Sigmoid colon (tissue), 7 donors: ENCODE results near the gene CHRNB2. TPM values are rescaled to one million over a fixed set of nuclear protein-coding genes. Genes with fewer than 3 reads are reported as not detected.

Experiments used
- DNase-seq: peaks from one replicate; pipeline ENCODE4 v3.0.0-alpha.2; 2019
- H3K27ac ChIP-seq, 4 donors: fragments of 200-600 bp; sonication (generic); one replicate each; pipeline ENCODE4 v1.5.1; 2016 to 2019; ENCODE audit warnings: mild to moderate bottlenecking in 1 of 4
- H3K27me3 ChIP-seq, 3 donors: fragments of 200-600 bp; sonication (generic); one replicate each; pipeline ENCODE4 v1.5.1; 2019; ENCODE audit warnings: mild to moderate bottlenecking in 1 of 3
- H3K36me3 ChIP-seq, 4 donors: fragments of 200-600 bp; sonication (generic); one replicate each; pipeline ENCODE4 v1.5.1; 2016 to 2019
- H3K4me1 ChIP-seq, 4 donors: fragments of 200-600 bp; sonication (generic); one replicate each; pipeline ENCODE4 v1.5.1; 2017 to 2019
- H3K4me3 ChIP-seq, 4 donors: fragments of 200-600 bp; sonication (generic); one replicate each; pipeline ENCODE4 v1.5.1; 2017 to 2019; ENCODE audit warnings: mild to moderate bottlenecking in 2 of 4, moderate library complexity in 1 of 4
- H3K9me3 ChIP-seq, 4 donors: fragments of 200-600 bp in 3 of 4; sonication (generic) in 3 of 4; one replicate each; pipeline versions ENCODE4 v1.5.1 to v1.6.1; 2013 to 2019
- CTCF ChIP-seq, 4 experiments: fragments of 450-650 bp in 3 of 4; fragments of 200-600 bp in 1 of 4; IDR thresholded peaks; one replicate each; pipeline ENCODE4 v1.5.1; 2016 to 2019; ENCODE audit warnings: antibody characterized with exemption in 4 of 4, mild to moderate bottlenecking in 3 of 4, moderate library complexity in 2 of 4
- EP300 ChIP-seq, 4 donors: sonication (generic); formaldehyde crosslinking; IDR thresholded peaks; one replicate each; pipeline ENCODE4 v1.6.1; 2017; ENCODE audit warnings: antibody characterized with exemption in 4 of 4
- POLR2A ChIP-seq, 2 donors: fragments of 450-650 bp; IDR thresholded peaks; one replicate each; pipeline ENCODE4 v1.6.1; 2016; ENCODE audit warnings: antibody characterized with exemption in 2 of 2, mild to moderate bottlenecking in 2 of 2, moderate library complexity in 2 of 2
- POLR2AphosphoS5 ChIP-seq, 4 donors: sonication (generic); formaldehyde crosslinking; IDR thresholded peaks; one replicate each; pipeline ENCODE4 v1.6.1; 2017; ENCODE audit warnings: antibody characterized with exemption in 4 of 4
- WGBS, 2 donors: extraction: QIAGEN DNeasy Blood & Tissue Kit; methylation state at CpG; one replicate each; pipeline ENCODE4 v1.1.7; 2013; 5-methylcytosine and 5-hydroxymethylcytosine counted together
- intact Hi-C: fragments of 100-400 bp; cut with DNase I; formaldehyde crosslinking; loops from one replicate; pipeline ENCODE4 v1.15.1; 2023
- polyA plus RNA-seq, 3 donors: library from polyadenylated mRNA; stranded (reverse); fragments of 200-250 nt; gene quantifications; one replicate each; pipeline ENCODE4 v1.2.3, GENCODE V29; 2013
- total RNA-seq, 4 donors: library from RNA; depleted of rRNA; stranded (reverse); fragments of >200 nt; gene quantifications; one replicate each; pipeline ENCODE4 v1.1.0, GENCODE V29; 2016
- donor health status: healthy with polysubstance abuse.
- donor health status: Bipolar disorder and iron deficiency.
- donor health status: healthy.

CHRNB2 gene
- total and polyA plus RNA-seq, 7 donors, result under 0.01 to 1.7 (median 0.95) TPM; not detected in 2

DNA sequence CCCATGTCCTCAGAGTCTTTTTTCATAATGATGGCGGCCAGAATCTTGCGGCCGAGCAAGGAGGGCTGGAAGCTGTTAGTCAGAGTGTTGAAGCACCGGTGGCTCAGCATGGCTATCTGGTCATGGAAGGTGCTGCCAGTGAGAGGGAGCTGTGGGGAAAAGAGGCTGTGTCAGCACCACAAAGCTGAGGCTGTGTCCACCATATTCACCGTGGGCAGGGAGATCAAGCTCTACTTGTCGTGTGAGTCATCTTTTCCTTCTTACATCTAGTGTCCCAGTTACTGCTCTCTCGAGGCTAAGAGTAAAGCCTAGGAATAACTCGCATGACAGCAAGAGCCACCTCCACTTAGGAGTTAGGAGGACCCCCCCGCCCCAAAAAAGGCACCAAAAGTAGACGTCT is 22.2 kb downstream of the CHRNB2 start:
- Histone ChIP-seq H3K27ac (no peak overlapping the region), H3K4me1 (no peaks in the 10 kb centered on the region), H3K36me3 (peaks cover 50 to 99% (median 88%) of the 10 kb centered on the region in 4 donors), H3K27me3 (no peaks in the 10 kb centered on the region), H3K4me3 (no peak overlapping the region), H3K9me3 (no peaks in the 10 kb centered on the region)
- no peak for DNase-seq
- TF ChIP-seq POLR2AphosphoS5 (IDR thresholded peaks at IDR 0.05) (no peak), POLR2A (IDR thresholded peaks at IDR 0.05) (no peak), CTCF (IDR thresholded peaks at IDR 0.05) (no peak), EP300 (IDR thresholded peaks at IDR 0.05) (no peak)
- intact Hi-C loops, result no loop called here
- WGBS, 2 donors, result 81% methylated on average over 10 of the region's 10 CpGs

DNA sequence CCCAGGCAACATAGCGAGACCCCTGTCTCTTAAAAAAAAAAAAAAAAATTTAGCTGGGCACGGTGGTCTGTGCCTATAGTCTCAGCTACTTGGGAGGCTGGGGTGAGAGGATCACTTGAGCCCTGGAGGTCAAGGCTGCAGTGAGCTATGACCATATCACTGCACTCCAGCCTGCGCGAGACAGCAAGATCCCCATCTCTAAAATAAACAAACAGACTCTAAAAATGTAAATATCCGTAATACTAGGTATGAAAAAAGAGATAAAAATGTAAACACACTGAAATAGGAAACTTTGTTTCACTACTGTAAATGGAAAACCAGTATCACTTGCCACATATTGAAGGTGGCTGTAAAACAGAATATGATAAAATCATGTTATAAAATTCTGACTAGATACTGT is 23.2 kb downstream of the CHRNB2 start:
- TF ChIP-seq EP300 (IDR thresholded peaks at IDR 0.05) (no peak), POLR2AphosphoS5 (IDR thresholded peaks at IDR 0.05) (no peak), POLR2A (IDR thresholded peaks at IDR 0.05) (no peak), CTCF (IDR thresholded peaks at IDR 0.05) (no peak)
- Histone ChIP-seq H3K4me1 (no peaks in the 10 kb centered on the region), H3K27me3 (no peaks in the 10 kb centered on the region), H3K27ac (no peak overlapping the region), H3K9me3 (no peaks in the 10 kb centered on the region), H3K36me3 (peaks cover 42 to 99% (median 87%) of the 10 kb centered on the region in 4 donors), H3K4me3 (no peak overlapping the region)
- intact Hi-C loops, result no loop called here
- WGBS, 2 donors, result 77 to 84% methylated on average over 5 of the region's 5 CpGs
- DNase-seq, result no peak

GRCh38 chr1:154591206-154591605 is 23.6 kb downstream of the CHRNB2 start:
- H3K4me1 ChIP-seq, result no peaks in the 10 kb centered on the region
- no peaks in the 10 kb centered on the region for H3K9me3 ChIP-seq
- TF ChIP-seq POLR2A (IDR thresholded peaks at IDR 0.05), result no peak
- TF ChIP-seq EP300 (IDR thresholded peaks at IDR 0.05), result no peak
- TF ChIP-seq CTCF (IDR thresholded peaks at IDR 0.05), result no peak
- TF ChIP-seq POLR2AphosphoS5 (IDR thresholded peaks at IDR 0.05), result no peak
- no peaks in the 10 kb centered on the region for H3K27me3 ChIP-seq
- intact Hi-C loops, result no loop called here
- 93 to 96% methylated on average over 7 of the region's 7 CpGs for WGBS, 2 donors
- H3K4me3 ChIP-seq, result no peak overlapping the region
- H3K27ac ChIP-seq, result no peak overlapping the region
- DNase-seq, result no peak
- peaks cover 42 to 99% (median 87%) of the 10 kb centered on the region in 4 donors for H3K36me3 ChIP-seq

- Histone ChIP-seq H3K9me3 (no peaks in the 10 kb centered on the region), H3K4me1 (no peaks in the 10 kb centered on the region), H3K4me3 (no peak overlapping the region), H3K27ac (no peak overlapping the region), H3K27me3 (no peaks in the 10 kb centered on the region), H3K36me3 (peaks cover 48 to 99% (median 86%) of the 10 kb centered on the region in 4 donors)
- no peak for DNase-seq
- no peak for TF ChIP-seq CTCF (IDR thresholded peaks at IDR 0.05)
- TF ChIP-seq EP300 (IDR thresholded peaks at IDR 0.05), result no peak
- intact Hi-C loops, result no loop called here
These were observed 25.8 kb downstream of the CHRNB2 start for GRCh38 chr1:154593390-154593789.

GRCh38 chr1:154594811-154595210 is 27.2 kb downstream of the CHRNB2 start:
- TF ChIP-seq EP300 (IDR thresholded peaks at IDR 0.05), result no peak
- no peak for TF ChIP-seq POLR2AphosphoS5 (IDR thresholded peaks at IDR 0.05)
- TF ChIP-seq POLR2A (IDR thresholded peaks at IDR 0.05), result no peak
- no peak for TF ChIP-seq CTCF (IDR thresholded peaks at IDR 0.05)
- WGBS, 2 donors, result 92 to 93% methylated on average over 7 of the region's 7 CpGs
- no peak overlapping the region for H3K27ac ChIP-seq
- intact Hi-C loops, result no loop called here
- H3K27me3 ChIP-seq, result no peaks in the 10 kb centered on the region
- no peaks in the 10 kb centered on the region for H3K9me3 ChIP-seq
- H3K36me3 ChIP-seq, result peaks cover 34 to 95% (median 78%) of the 10 kb centered on the region in 4 donors
- DNase-seq, result no peak
- H3K4me1 ChIP-seq, result peaks cover 0 to 11% (median 9%) of the 10 kb centered on the region in 4 donors
- H3K4me3 ChIP-seq, result no peak overlapping the region
